ENCODE data around the gene OR2H1. TPM values are rescaled to one million over a fixed set of nuclear protein-coding genes. Genes with fewer than 3 reads are reported as not detected.

OR2H1 gene
- polyA plus RNA-seq, 3 donors = not detected

GRCh38 chr6:29496961-29497360, 40.0 kb downstream of the OR2H1 start:
- WGBS (ENCODE audit: insufficient coverage) = no CpG with 5 or more reads among the region's 4 CpGs

DNA sequence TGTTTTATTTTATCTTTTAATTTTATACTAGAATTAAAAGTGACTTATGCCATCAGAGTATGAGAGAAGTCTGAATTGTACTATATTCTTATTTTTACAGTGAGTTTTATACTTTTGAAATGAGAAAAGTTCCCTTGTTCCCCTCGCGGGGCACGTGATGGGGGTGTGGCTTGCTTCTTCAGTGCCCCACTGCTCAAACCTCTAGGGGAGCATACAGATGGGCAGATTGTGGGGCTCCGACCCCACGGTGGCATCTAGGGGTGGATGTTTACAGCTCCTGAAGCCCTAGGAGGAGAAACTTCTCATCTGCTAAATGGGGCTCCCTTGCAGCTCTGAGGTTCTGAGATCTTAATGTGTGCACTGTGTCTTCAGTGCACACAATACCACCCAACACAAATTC, 42.7 kb downstream of the OR2H1 start:
- Mint-ChIP-seq H3K36me3 (no peaks in the 10 kb centered on the region), H3K9me3 (peaks cover 0 to 1% (median 0%) of the 10 kb centered on the region in 7 donors), H3K4me3 (no peak overlapping the region), H3K27ac (no peak overlapping the region), H3K4me1 (no peaks in the 10 kb centered on the region), H3K27me3 (ENCODE audit: low read depth in 3 of 3) (peaks cover 0 to 9% (median 0%) of the 10 kb centered on the region in 3 donors)
- no peaks in the 10 kb centered on the region for H3K4me1 ChIP-seq (ENCODE audit: control insufficient read depth in 1 of 2, insufficient read depth in 2 of 2, low read length in 2 of 2)
- H3K4me3 ChIP-seq (replicated peaks in 1 of 3; ENCODE audit: low read depth in 2 of 3, low read length in 3 of 3) = no peak overlapping the region
- H3K9ac ChIP-seq (ENCODE audit: insufficient read depth, low read length, poor library complexity, severe bottlenecking) = no peak overlapping the region
- H3K9me3 ChIP-seq (replicated peaks in 1 of 2; ENCODE audit: control insufficient read depth in 1 of 2, insufficient read depth in 1 of 2, low read length in 2 of 2) = no peaks in the 10 kb centered on the region
- no peaks in the 10 kb centered on the region for H3K27me3 ChIP-seq (ENCODE audit: control insufficient read depth in 2 of 2, insufficient read depth in 2 of 2, low read length in 2 of 2)
- intact Hi-C loops (cut with micrococcal nuclease) = no loop called here
- H3K36me3 ChIP-seq (replicated peaks in 1 of 2; ENCODE audit: control insufficient read depth in 1 of 2, insufficient read depth in 2 of 2, low read length in 2 of 2) = no peaks in the 10 kb centered on the region
- no peak for DNase-seq
- H3K4me2 ChIP-seq (replicated peaks; ENCODE audit: extremely low read depth, low read length, poor library complexity, severe bottlenecking) = no peak overlapping the region
- H3K79me2 ChIP-seq (ENCODE audit: insufficient read depth, low read length) = no peaks in the 10 kb centered on the region
- 61% methylated on average over 3 of the region's 5 CpGs for WGBS (ENCODE audit: insufficient coverage)
- no peak overlapping the region for H3K27ac ChIP-seq (ENCODE audit: low read depth in 1 of 2, low read length in 2 of 2)
- TF ChIP-seq, protein P1, sequence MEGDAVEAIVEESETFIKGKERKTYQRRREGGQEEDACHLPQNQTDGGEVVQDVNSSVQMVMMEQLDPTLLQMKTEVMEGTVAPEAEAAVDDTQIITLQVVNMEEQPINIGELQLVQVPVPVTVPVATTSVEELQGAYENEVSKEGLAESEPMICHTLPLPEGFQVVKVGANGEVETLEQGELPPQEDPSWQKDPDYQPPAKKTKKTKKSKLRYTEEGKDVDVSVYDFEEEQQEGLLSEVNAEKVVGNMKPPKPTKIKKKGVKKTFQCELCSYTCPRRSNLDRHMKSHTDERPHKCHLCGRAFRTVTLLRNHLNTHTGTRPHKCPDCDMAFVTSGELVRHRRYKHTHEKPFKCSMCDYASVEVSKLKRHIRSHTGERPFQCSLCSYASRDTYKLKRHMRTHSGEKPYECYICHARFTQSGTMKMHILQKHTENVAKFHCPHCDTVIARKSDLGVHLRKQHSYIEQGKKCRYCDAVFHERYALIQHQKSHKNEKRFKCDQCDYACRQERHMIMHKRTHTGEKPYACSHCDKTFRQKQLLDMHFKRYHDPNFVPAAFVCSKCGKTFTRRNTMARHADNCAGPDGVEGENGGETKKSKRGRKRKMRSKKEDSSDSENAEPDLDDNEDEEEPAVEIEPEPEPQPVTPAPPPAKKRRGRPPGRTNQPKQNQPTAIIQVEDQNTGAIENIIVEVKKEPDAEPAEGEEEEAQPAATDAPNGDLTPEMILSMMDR (IDR thresholded peaks at IDR 0.05) = no peak
- no peak overlapping the region for H2AFZ ChIP-seq (ENCODE audit: insufficient read depth, low read depth, low read length, poor library complexity, severe bottlenecking)
- H4K20me1 ChIP-seq (ENCODE audit: insufficient read depth, low read length) = no peaks in the 10 kb centered on the region

More at GRCh38 chr6:29496961-29497360, 40.0 kb downstream of the OR2H1 start:
- Mint-ChIP-seq H3K4me1 (no peaks in the 10 kb centered on the region), H3K36me3 (no peaks in the 10 kb centered on the region), H3K27ac (no peak overlapping the region), H3K4me3 (no peak overlapping the region), H3K27me3 (ENCODE audit: low read depth in 3 of 3) (peaks cover 0 to 9% (median 3%) of the 10 kb centered on the region in 3 donors), H3K9me3 (no peaks in the 10 kb centered on the region)
- DNase-seq = no peak
- Histone ChIP-seq H2AFZ (ENCODE audit: insufficient read depth, low read depth, low read length, poor library complexity, severe bottlenecking) (no peak overlapping the region), H4K20me1 (ENCODE audit: insufficient read depth, low read length) (no peaks in the 10 kb centered on the region), H3K9me3 (replicated peaks in 1 of 2; ENCODE audit: control insufficient read depth in 1 of 2, insufficient read depth in 1 of 2, low read length in 2 of 2) (no peaks in the 10 kb centered on the region), H3K27me3 (ENCODE audit: control insufficient read depth in 2 of 2, insufficient read depth in 2 of 2, low read length in 2 of 2) (no peaks in the 10 kb centered on the region), H3K79me2 (ENCODE audit: insufficient read depth, low read length) (no peaks in the 10 kb centered on the region), H3K36me3 (replicated peaks in 1 of 2; ENCODE audit: control insufficient read depth in 1 of 2, insufficient read depth in 2 of 2, low read length in 2 of 2) (no peaks in the 10 kb centered on the region), H3K4me2 (replicated peaks; ENCODE audit: extremely low read depth, low read length, poor library complexity, severe bottlenecking) (no peak overlapping the region), H3K27ac (ENCODE audit: low read depth in 1 of 2, low read length in 2 of 2) (no peak overlapping the region), H3K9ac (ENCODE audit: insufficient read depth, low read length, poor library complexity, severe bottlenecking) (no peak overlapping the region), H3K4me3 (replicated peaks in 1 of 3; ENCODE audit: low read depth in 2 of 3, low read length in 3 of 3) (no peak overlapping the region), H3K4me1 (ENCODE audit: control insufficient read depth in 1 of 2, insufficient read depth in 2 of 2, low read length in 2 of 2) (no peaks in the 10 kb centered on the region)
- TF ChIP-seq, protein P1 (IDR thresholded peaks at IDR 0.05) = no peak
- intact Hi-C loops (cut with micrococcal nuclease) = no loop called here
